GM21526 (cell line): Measurements from ENCODE around the gene SLC27A2.
"Not testable (repeated sequence)": the region's sequence is repeated elsewhere in the genome, so short reads cannot be mapped to it uniquely, and the experiment has no call there.

Source experiments
- ATAC-seq: cut with Tn5 transposase; IDR thresholded peaks from one replicate; pipeline ENCODE4 v1.9.1; 2021; ENCODE audit warnings: moderate library complexity; ENCODE audit not compliant: unreplicated experiment, low FRiP score

Gene SLC27A2

GRCh38 chr15:50188793-50189192 lies 6.8 kb downstream of the SLC27A2 start:
- not testable (repeated sequence) for ATAC-seq

- no peak for ATAC-seq
Observed at GRCh38 chr15:50189633-50190032, 7.6 kb downstream of the SLC27A2 start.

GRCh38 chr15:50190166-50190570 lies 8.2 kb downstream of the SLC27A2 start:
- ATAC-seq = no peak

- no peak for ATAC-seq
Observed at GRCh38 chr15:50190723-50191122, 8.7 kb downstream of the SLC27A2 start.

- no peak for ATAC-seq
Observed at GRCh38 chr15:50192164-50192563, 10.2 kb downstream of the SLC27A2 start.

- ATAC-seq = no peak
Observed at GRCh38 chr15:50192926-50193620, 11.1 kb downstream of the SLC27A2 start.

- ATAC-seq = no peak
Observed at GRCh38 chr15:50202003-50202402, 20.0 kb downstream of the SLC27A2 start.

GRCh38 chr15:50206020-50206419 lies 24.0 kb downstream of the SLC27A2 start:
- ATAC-seq = no peak

- no peak for ATAC-seq
Observed at GRCh38 chr15:50209809-50210208, 27.8 kb downstream of the SLC27A2 start.

GRCh38 chr15:50210462-50211157 lies 28.6 kb downstream of the SLC27A2 start:
- no peak for ATAC-seq

- no peak for ATAC-seq
Observed at GRCh38 chr15:50218291-50218690, 36.3 kb downstream of the SLC27A2 start.

GRCh38 chr15:50218691-50219090 lies 36.7 kb downstream of the SLC27A2 start:
- ATAC-seq = no peak

- no peak for ATAC-seq
Observed at GRCh38 chr15:50219820-50220219, 37.8 kb downstream of the SLC27A2 start.

- ATAC-seq = no peak
Observed at GRCh38 chr15:50222181-50222580, 40.2 kb downstream of the SLC27A2 start.

- ATAC-seq = no peak
Observed at GRCh38 chr15:50224606-50225005, 42.6 kb downstream of the SLC27A2 start.

GRCh38 chr15:50225057-50225456 lies 43.1 kb downstream of the SLC27A2 start:
- ATAC-seq = no peak

GRCh38 chr15:50225938-50226337 lies 43.9 kb downstream of the SLC27A2 start:
- no peak for ATAC-seq

GRCh38 chr15:50227076-50227475 lies 45.1 kb downstream of the SLC27A2 start:
- no peak for ATAC-seq

- no peak for ATAC-seq
Observed at GRCh38 chr15:50228866-50229265, 46.9 kb downstream of the SLC27A2 start.

GRCh38 chr15:50229336-50229735 lies 47.3 kb downstream of the SLC27A2 start:
- ATAC-seq = no peak

GRCh38 chr15:50231761-50232160 lies 49.8 kb downstream of the SLC27A2 start:
- ATAC-seq = no peak

GRCh38 chr15:50232791-50233190 lies 50.8 kb downstream of the SLC27A2 start:
- ATAC-seq = no peak
